SH-SY5Y (cell line): ENCODE measurements around the gene SLC8A1.

ENCODE experiments used
- GATA2 ChIP-seq: IDR thresholded peaks from 2 replicates; pipeline ENCODE4 v1.6.1; 2011; ENCODE audit warnings: mild to moderate bottlenecking, low read depth, low read length
- GATA3 ChIP-seq: IDR thresholded peaks from 2 replicates; pipeline ENCODE4 v1.6.1; 2011; ENCODE audit warnings: low read depth, mild to moderate bottlenecking, low read length, moderate library complexity

- no peak for TF ChIP-seq GATA2
- no peak for TF ChIP-seq GATA3
Observed at GRCh38 chr2:40434731-40435271, 17.1 kb downstream of the SLC8A1 start.
